ENCODE data around the gene TMED4. TPM values are rescaled to one million over a fixed set of nuclear protein-coding genes. Genes with fewer than 3 reads are reported as not detected.

TMED4 gene
- total RNA-seq, 4 donors from 2014 or later = 133 to 166 (median 153) TPM

GRCh38 chr7:44609829-44610228, 27.8 kb upstream of the TMED4 start:
- intact Hi-C loops (cut with DNase I; ENCODE audit: low total_unique reads) = no loop called here
- no peak overlapping the region for H3K4me3 ChIP-seq (ENCODE audit: low read depth, poor library complexity, severe bottlenecking)
- no peak for DNase-seq (ENCODE audit: low spot score in 2 of 2)
- WGBS, 2 donors = 89 to 90% methylated on average over 3 of the region's 3 CpGs
- no peak for TF ChIP-seq CTCF (IDR thresholded peaks at IDR 0.05)
- no peak for TF ChIP-seq POLR2A (IDR thresholded peaks at IDR 0.05)

GRCh38 chr7:44608916-44609648, 27.1 kb upstream of the TMED4 start:
- WGBS, 2 donors = 70 to 73% methylated on average over 14 of the region's 14 CpGs
- TF ChIP-seq CTCF (IDR thresholded peaks at IDR 0.05) = no peak
- no peak for TF ChIP-seq POLR2A (IDR thresholded peaks at IDR 0.05)
- no peak for DNase-seq (ENCODE audit: low spot score in 2 of 2)
- no peak overlapping the region for H3K4me3 ChIP-seq (ENCODE audit: low read depth, poor library complexity, severe bottlenecking)
- intact Hi-C loops (cut with DNase I; ENCODE audit: low total_unique reads) = loop anchor here (1.0 kb wide), 1 partner anchor 22 kb away; no protein-coding TSS in a partner anchor

GRCh38 chr7:44607141-44608068, 25.4 kb upstream of the TMED4 start:
- peak overlapping the region; percentile 64 for H3K4me3 ChIP-seq (ENCODE audit: low read depth, poor library complexity, severe bottlenecking)
- WGBS, 2 donors = 45 to 48% methylated on average over 35 of the region's 35 CpGs
- DNase-seq (ENCODE audit: low spot score in 2 of 2) = no peak
- TF ChIP-seq CTCF (IDR thresholded peaks at IDR 0.05) (no peak), POLR2A (IDR thresholded peaks at IDR 0.05) (no peak)
- intact Hi-C loops (cut with DNase I; ENCODE audit: low total_unique reads) = loop anchor here (1.0 kb wide), 1 partner anchor 24 kb away; no protein-coding TSS in a partner anchor

GRCh38 chr7:44606341-44607140, 24.5 kb upstream of the TMED4 start, which contains the start of gene OGDH:
OGDH (plus strand) TSS chr7:44606627; CDS start chr7:44624344, 17,717 bp downstream.
- intact Hi-C loops (cut with DNase I; ENCODE audit: low total_unique reads) = no loop called here
- 0 to 1% methylated on average over 57 to 67 of the region's 93 CpGs for WGBS, 2 donors
- peak; percentile 98 to 100 for DNase-seq (ENCODE audit: low spot score in 2 of 2)
- TF ChIP-seq CTCF (IDR thresholded peaks at IDR 0.05) = no peak
- peak in 1 of 2 donors; percentile 84 for TF ChIP-seq POLR2A (IDR thresholded peaks at IDR 0.05)
- peak within 1 kb of the TSS; percentile 64 for H3K4me3 ChIP-seq (ENCODE audit: low read depth, poor library complexity, severe bottlenecking)

- no peak for DNase-seq (ENCODE audit: low spot score in 2 of 2)
- TF ChIP-seq CTCF (IDR thresholded peaks at IDR 0.05) (no peak), POLR2A (IDR thresholded peaks at IDR 0.05) (no peak)
- intact Hi-C loops (cut with DNase I; ENCODE audit: low total_unique reads) = no loop called here
- H3K4me3 ChIP-seq (ENCODE audit: low read depth, poor library complexity, severe bottlenecking) = no peak overlapping the region
- WGBS, 2 donors = 80 to 81% methylated on average over 2 of the region's 2 CpGs
Observed at GRCh38 chr7:44604941-44605340, 22.9 kb upstream of the TMED4 start.

Data from lower leg skin (tissue), 4 donors.